Sigmoid colon (tissue), 7 donors: ENCODE results near the gene ENTPD1. TPM values are rescaled to one million over a fixed set of nuclear protein-coding genes. Genes with fewer than 3 reads are reported as not detected.
A peak's percentile ranks its signal among the peaks of the same experiment; 100 is the strongest.

Source experiments
- DNase-seq: peaks from one replicate; pipeline ENCODE4 v3.0.0-alpha.2; 2019
- H3K27ac ChIP-seq, 4 donors: fragments of 200-600 bp; sonication (generic); one replicate each; pipeline ENCODE4 v1.5.1; 2016 to 2019; ENCODE audit warnings: mild to moderate bottlenecking in 1 of 4
- H3K27me3 ChIP-seq, 3 donors: fragments of 200-600 bp; sonication (generic); one replicate each; pipeline ENCODE4 v1.5.1; 2019; ENCODE audit warnings: mild to moderate bottlenecking in 1 of 3
- H3K36me3 ChIP-seq, 4 donors: fragments of 200-600 bp; sonication (generic); one replicate each; pipeline ENCODE4 v1.5.1; 2016 to 2019
- H3K4me1 ChIP-seq, 4 donors: fragments of 200-600 bp; sonication (generic); one replicate each; pipeline ENCODE4 v1.5.1; 2017 to 2019
- H3K4me3 ChIP-seq, 4 donors: fragments of 200-600 bp; sonication (generic); one replicate each; pipeline ENCODE4 v1.5.1; 2017 to 2019; ENCODE audit warnings: mild to moderate bottlenecking in 2 of 4, moderate library complexity in 1 of 4
- H3K9me3 ChIP-seq, 4 donors: fragments of 200-600 bp in 3 of 4; sonication (generic) in 3 of 4; one replicate each; pipeline versions ENCODE4 v1.5.1 to v1.6.1; 2013 to 2019
- CTCF ChIP-seq, 4 experiments: fragments of 450-650 bp in 3 of 4; fragments of 200-600 bp in 1 of 4; IDR thresholded peaks; one replicate each; pipeline ENCODE4 v1.5.1; 2016 to 2019; ENCODE audit warnings: antibody characterized with exemption in 4 of 4, mild to moderate bottlenecking in 3 of 4, moderate library complexity in 2 of 4
- EP300 ChIP-seq, 4 donors: sonication (generic); formaldehyde crosslinking; IDR thresholded peaks; one replicate each; pipeline ENCODE4 v1.6.1; 2017; ENCODE audit warnings: antibody characterized with exemption in 4 of 4
- POLR2A ChIP-seq, 2 donors: fragments of 450-650 bp; IDR thresholded peaks; one replicate each; pipeline ENCODE4 v1.6.1; 2016; ENCODE audit warnings: antibody characterized with exemption in 2 of 2, mild to moderate bottlenecking in 2 of 2, moderate library complexity in 2 of 2
- POLR2AphosphoS5 ChIP-seq, 4 donors: sonication (generic); formaldehyde crosslinking; IDR thresholded peaks; one replicate each; pipeline ENCODE4 v1.6.1; 2017; ENCODE audit warnings: antibody characterized with exemption in 4 of 4
- WGBS, 2 donors: extraction: QIAGEN DNeasy Blood & Tissue Kit; methylation state at CpG; one replicate each; pipeline ENCODE4 v1.1.7; 2013; 5-methylcytosine and 5-hydroxymethylcytosine counted together
- intact Hi-C: fragments of 100-400 bp; cut with DNase I; formaldehyde crosslinking; loops from one replicate; pipeline ENCODE4 v1.15.1; 2023
- polyA plus RNA-seq, 3 donors: library from polyadenylated mRNA; stranded (reverse); fragments of 200-250 nt; gene quantifications; one replicate each; pipeline ENCODE4 v1.2.3, GENCODE V29; 2013
- total RNA-seq, 4 donors: library from RNA; depleted of rRNA; stranded (reverse); fragments of >200 nt; gene quantifications; one replicate each; pipeline ENCODE4 v1.1.0, GENCODE V29; 2016
- donor health status: healthy with polysubstance abuse.
- donor health status: Bipolar disorder and iron deficiency.
- donor health status: healthy.

The ENTPD1 gene
- total and polyA plus RNA-seq, 7 donors: 5.4 to 112 (median 18.5) TPM

GRCh38 chr10:95739056-95739455, 16.9 kb upstream of the ENTPD1 start:
- H3K27me3 ChIP-seq: no peaks in the 10 kb centered on the region
- no peak for DNase-seq
- peaks cover 0 to 24% (median 16%) of the 10 kb centered on the region in 4 donors for H3K4me1 ChIP-seq
- H3K9me3 ChIP-seq: no peaks in the 10 kb centered on the region
- no peak overlapping the region for H3K27ac ChIP-seq
- WGBS, 2 donors: 78 to 91% methylated on average over 3 of the region's 3 CpGs
- no peak overlapping the region for H3K4me3 ChIP-seq
- TF ChIP-seq EP300 (IDR thresholded peaks at IDR 0.05) (no peak), CTCF (IDR thresholded peaks at IDR 0.05) (no peak), POLR2A (IDR thresholded peaks at IDR 0.05) (no peak), POLR2AphosphoS5 (IDR thresholded peaks at IDR 0.05) (no peak)
- H3K36me3 ChIP-seq: no peaks in the 10 kb centered on the region
- intact Hi-C loops: no loop called here

GRCh38 chr10:95741807-95742467, 14.0 kb upstream of the ENTPD1 start:
- Histone ChIP-seq H3K4me1 (peaks cover 0 to 24% (median 16%) of the 10 kb centered on the region in 4 donors), H3K4me3 (no peak overlapping the region), H3K36me3 (no peaks in the 10 kb centered on the region), H3K27me3 (no peaks in the 10 kb centered on the region), H3K27ac (peak overlapping the region; percentile 51 to 70 (median 68)), H3K9me3 (no peaks in the 10 kb centered on the region)
- no peak for DNase-seq
- TF ChIP-seq EP300 (IDR thresholded peaks at IDR 0.05) (no peak), CTCF (IDR thresholded peaks at IDR 0.05) (no peak), POLR2AphosphoS5 (IDR thresholded peaks at IDR 0.05) (peak in 1 of 4 donors; percentile 23)
- intact Hi-C loops: no loop called here
- 7 to 21% methylated on average over 6 of the region's 6 CpGs for WGBS, 2 donors

GRCh38 chr10:95742485-95742884, 13.5 kb upstream of the ENTPD1 start:
- Histone ChIP-seq H3K27me3 (no peaks in the 10 kb centered on the region), H3K36me3 (no peaks in the 10 kb centered on the region), H3K27ac (peak overlapping the region; percentile 51 to 70 (median 68)), H3K4me3 (no peak overlapping the region), H3K9me3 (no peaks in the 10 kb centered on the region), H3K4me1 (peaks cover 0 to 24% (median 16%) of the 10 kb centered on the region in 4 donors)
- TF ChIP-seq CTCF (IDR thresholded peaks at IDR 0.05) (no peak), POLR2AphosphoS5 (IDR thresholded peaks at IDR 0.05) (no peak), EP300 (IDR thresholded peaks at IDR 0.05) (no peak), POLR2A (IDR thresholded peaks at IDR 0.05) (no peak)
- 16 to 52% methylated on average over 3 of the region's 3 CpGs for WGBS, 2 donors
- DNase-seq: no peak
- intact Hi-C loops: no loop called here

- TF ChIP-seq EP300 (IDR thresholded peaks at IDR 0.05) (no peak), POLR2AphosphoS5 (IDR thresholded peaks at IDR 0.05) (no peak), CTCF (IDR thresholded peaks at IDR 0.05) (no peak), POLR2A (IDR thresholded peaks at IDR 0.05) (no peak)
- WGBS, 2 donors: 88% methylated on average over 2 of the region's 2 CpGs
- Histone ChIP-seq H3K4me3 (no peak overlapping the region), H3K4me1 (peaks cover 0 to 24% (median 16%) of the 10 kb centered on the region in 4 donors), H3K27me3 (no peaks in the 10 kb centered on the region), H3K9me3 (no peaks in the 10 kb centered on the region), H3K27ac (peak overlapping the region; percentile 51 to 69 (median 59)), H3K36me3 (no peaks in the 10 kb centered on the region)
- intact Hi-C loops: no loop called here
- DNase-seq: no peak
Observed at GRCh38 chr10:95742962-95743535, 12.9 kb upstream of the ENTPD1 start.
